HG03095 (cell line): Measurements from ENCODE around the gene AMN1.
"Not testable (repeated sequence)": the region's sequence is repeated elsewhere in the genome, so short reads cannot be mapped to it uniquely, and the experiment has no call there.

Experiments used
- ATAC-seq: cut with Tn5 transposase; IDR thresholded peaks from one replicate; pipeline ENCODE4 v1.9.1; 2021; ENCODE audit warnings: moderate library complexity; ENCODE audit not compliant: unreplicated experiment

AMN1 gene

DNA sequence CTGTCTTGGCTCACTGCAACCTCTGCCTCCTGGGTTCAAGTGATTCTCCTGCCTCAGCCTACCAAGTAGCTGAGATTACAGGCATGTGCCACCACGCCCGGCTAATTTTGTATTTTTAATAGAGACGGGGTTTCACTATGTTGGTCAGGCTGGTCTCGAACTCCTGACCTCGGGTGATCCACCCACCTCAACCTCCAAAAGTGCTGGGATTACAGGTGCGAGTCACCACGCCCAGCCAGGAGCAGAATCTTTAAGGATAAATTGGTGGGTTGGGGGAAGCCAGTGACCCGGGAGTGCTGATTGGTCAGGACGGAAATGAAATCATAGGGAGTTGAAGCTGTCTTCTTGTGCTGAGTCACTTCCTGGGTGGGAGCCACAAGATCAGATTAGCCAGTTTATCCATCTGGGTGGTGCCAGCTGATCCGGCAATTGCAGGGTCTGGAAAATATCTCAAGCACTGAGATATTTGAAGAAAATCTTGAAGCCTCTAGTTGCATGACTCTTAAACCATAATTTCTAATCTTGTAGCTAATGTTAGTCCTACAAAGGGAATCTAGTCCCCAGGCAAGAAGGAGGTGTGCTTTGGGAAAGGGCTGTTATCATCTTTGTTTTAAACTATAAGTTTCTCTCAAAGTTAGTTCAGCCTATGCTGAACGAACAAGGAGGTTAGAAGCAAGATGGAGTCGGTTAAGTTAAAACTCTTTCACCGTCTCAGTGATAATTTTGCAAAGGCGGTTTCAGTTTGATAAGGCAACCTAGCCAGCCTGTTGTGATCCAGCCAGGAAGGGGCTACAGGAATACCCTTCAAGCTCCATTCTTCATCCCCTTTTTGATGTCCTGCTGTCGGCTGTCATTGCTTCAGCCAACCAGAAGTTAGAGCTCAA lies 5.0 kb upstream of the AMN1 start:
- ATAC-seq, result not testable (repeated sequence)

- ATAC-seq, result no peak
Observed at GRCh38 chr12:31732926-31733548, 4.2 kb upstream of the AMN1 start.

DNA sequence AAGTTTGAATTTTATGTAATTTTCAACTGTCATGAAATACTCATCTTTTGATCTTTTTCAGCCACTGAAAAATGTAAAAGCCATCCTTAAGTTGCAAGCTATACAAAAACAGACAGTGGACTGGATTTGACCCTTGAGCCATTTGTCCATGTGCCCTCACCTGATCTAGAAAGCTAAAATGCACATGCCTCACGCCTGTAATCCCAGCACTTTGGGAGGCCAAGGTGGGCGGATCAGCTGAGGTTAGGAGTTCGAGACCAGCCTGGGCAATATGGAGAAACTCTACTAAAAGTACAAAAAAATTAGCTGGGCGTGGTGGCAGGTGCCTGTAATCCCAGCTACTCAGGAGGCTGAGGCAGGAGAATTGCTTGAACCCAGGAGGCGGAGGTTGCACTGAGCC lies 2.4 kb upstream of the AMN1 start:
- ATAC-seq, result not testable (repeated sequence)

DNA sequence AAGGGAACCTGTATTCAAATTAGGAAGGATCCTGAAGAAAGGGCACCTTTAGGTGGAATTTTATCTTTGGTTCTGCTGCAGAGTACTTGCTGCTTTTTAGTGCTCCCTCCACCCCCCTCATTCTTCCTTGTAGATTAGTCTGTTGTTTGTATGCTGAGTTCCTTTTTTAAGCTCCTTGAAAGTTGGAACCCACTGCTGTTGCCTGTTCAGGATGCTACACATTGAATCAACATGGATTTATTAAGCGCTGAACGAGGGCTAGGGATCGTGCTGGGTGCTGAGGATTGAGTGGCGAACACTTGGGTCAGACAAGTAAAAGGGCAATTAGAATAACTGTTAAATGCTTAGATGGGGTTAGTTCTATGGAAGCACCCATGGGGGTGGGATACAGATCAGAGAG lies 884 bp upstream of the AMN1 start:
- no peak for ATAC-seq

- ATAC-seq, result no peak
Observed at GRCh38 chr12:31728289-31728916, 418 bp downstream of the AMN1 start.

- no peak for ATAC-seq
Observed at GRCh38 chr12:31727192-31727591, 1.6 kb downstream of the AMN1 start.

GRCh38 chr12:31726575-31726974 lies 2.2 kb downstream of the AMN1 start:
- no peak for ATAC-seq

- no peak for ATAC-seq
Observed at GRCh38 chr12:31724557-31724956, 4.3 kb downstream of the AMN1 start.

DNA sequence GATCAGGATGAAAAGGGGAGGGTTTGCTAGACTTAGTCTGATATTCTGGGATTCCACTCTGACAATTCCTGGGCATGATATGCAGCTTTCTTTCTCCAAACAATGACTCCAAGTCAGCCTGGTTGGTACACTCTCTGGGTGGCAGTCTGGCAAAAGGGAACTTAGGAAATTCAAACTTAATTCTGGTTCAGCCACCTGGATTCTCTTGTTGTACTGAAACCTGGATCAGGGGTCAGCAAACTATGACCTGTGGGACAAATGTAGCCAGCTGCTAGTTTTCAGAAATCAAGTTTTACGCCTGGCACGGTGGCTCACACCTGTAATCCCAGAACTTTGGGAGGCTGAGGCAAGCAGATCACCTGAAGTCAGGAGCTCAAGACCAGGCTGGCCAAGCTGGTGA lies 6.2 kb downstream of the AMN1 start:
- ATAC-seq, result no peak

DNA sequence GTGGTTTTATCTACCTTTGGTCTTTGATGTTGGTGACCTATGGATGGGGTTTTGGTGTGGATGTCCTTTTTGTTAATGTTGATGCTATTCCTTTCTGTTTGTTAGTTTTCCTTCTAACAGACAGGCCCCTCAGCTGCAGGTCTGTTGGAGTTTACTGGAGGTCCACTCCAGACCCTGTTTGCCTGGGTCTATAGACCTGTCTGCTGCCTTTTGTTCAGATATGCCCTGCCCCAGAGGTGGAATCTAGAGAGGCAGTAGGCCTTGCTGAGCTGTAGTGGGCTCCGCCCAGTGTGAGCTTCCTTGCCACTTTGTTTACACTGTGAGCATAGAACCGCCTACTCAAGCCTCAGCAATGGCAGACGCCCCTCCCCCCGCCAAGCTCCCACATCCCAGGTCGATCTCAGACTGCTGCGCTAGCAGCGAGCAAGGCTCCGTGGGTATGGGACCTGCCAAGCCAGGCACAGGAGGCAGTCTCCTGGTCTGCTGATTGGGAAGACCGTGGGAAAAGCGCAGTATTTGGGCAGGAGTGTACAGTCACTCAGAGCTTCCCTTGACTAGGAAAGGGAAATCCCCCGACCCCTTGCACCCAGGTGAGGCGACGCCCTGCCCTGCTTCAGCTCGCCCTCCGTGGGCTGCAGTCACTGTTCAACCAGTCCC lies 10.2 kb downstream of the AMN1 start:
- not testable (repeated sequence) for ATAC-seq

DNA sequence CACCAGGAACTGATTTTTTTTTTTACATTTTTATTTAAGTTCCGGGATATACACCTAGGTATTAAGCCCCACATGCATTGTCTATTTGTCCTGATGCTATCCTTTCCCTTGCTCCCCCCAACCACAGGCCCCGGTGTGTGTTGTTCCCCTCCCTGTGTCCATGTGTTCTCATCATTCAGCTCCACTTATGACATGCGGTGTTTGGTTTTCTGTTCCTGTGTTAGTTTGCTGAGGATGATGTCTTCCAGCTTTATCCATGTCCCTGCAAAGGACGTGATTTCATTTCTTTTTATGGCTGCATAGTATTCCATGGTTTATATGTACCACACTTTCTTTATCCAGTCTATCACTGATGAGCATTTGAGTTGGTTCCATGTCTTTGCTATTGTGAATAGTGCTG lies 11.8 kb downstream of the AMN1 start:
- ATAC-seq, result not testable (repeated sequence)

DNA sequence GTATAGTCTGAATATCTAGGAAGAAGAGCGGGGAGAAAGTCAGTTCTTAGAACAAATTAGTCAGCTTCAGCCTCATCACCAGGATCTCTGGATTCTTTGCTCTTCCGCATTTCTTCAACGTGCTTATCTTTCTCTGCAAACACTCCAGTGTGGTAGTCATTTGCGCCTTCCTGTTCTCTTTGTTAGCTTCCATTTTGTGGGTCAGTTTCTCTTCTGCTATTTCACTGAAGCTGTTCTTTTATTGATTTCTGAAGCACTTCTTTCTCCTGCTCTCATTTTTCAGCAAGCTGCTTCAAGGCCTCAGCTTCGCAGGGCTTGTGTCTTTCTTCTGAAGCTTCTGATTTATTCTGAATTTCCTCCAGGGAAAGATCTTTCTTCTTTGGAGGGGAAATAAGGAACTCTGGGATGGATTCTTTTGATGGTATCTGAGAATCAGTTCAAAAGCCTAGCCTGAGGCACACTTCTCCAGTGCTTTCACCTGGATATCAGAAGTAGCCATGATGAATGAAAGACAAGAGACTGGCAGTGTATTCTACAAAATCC lies 13.5 kb downstream of the AMN1 start:
- ATAC-seq, result peak; percentile 86

DNA sequence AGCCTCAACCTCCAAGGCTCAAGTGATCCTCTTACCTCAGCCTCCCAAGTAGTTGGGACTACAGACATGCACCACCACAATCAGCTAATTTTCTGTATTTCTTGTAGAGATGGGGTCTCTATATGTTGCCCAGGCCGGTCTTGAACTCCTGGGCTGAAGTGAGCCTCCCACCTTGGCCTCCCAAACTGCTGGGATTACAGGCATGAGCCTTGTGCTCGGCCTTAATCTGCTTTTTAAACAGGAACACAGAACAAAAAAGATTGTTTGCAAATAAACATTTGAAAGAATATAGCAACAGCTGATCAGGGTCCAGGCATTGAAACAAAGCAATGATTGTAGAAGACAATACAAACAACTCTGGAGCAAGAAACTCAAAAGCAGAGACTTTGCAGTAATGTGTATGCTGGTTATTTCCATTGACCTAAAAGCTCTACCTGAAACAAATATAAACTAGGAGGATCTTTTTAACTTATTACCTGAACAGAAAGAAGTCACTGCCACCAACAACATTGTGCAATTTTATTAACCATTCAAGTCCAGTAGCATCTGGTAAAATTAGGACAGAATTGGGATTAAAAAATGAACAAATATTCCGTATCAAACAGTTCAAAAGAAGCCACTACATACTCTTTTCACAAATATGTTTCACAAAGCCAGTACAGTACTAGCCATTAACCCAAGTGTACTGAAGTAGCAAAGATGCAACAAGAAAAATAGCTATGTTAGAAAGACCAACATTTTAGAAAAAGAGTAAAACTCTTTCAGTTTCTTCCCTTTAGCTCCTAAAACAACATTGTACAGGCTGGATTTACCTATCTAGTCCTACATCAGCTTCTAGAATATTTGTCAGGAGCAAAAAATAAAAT lies 14.2 kb downstream of the AMN1 start:
- peak; percentile 17 for ATAC-seq

DNA sequence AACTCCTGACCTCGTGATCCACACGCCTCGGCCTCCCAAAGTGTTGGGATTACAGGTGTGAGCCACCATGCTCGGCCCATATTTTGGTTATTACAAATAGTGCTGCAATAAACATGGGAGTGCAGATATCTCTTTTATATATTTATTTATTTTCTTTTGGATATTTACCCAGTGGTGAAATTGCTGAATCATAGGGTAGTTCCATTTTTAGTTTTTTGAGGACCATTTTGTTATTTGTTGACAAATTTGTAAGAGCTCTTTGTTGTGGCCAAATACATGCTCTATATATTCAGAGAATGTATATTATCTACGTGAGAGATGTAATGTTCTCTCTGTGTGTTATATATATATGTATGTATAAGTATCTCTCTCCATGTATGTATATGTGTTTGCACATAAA lies 15.9 kb downstream of the AMN1 start:
- ATAC-seq, result no peak

GRCh38 chr12:31710021-31710818 lies 18.6 kb downstream of the AMN1 start:
- no peak for ATAC-seq

DNA sequence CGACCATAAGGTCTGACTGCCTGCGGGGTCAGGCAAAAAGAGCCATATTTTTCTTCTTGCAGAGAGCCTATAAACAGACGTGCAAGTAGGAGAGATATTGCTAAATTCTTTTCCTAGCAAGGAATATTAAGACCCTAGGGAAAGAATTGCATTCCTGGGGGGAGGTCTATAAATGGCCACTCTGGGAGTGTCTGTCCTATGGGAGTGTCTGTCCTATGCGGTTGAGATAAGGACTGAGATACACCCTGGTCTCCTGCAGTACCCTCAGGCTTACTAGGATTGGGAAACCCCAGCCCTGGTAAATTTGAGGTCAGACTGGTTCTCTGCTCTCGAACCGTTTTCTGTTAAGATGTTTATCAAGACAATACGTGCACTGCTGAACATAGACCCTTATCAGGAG lies 20.7 kb downstream of the AMN1 start:
- ATAC-seq, result not testable (repeated sequence)

DNA sequence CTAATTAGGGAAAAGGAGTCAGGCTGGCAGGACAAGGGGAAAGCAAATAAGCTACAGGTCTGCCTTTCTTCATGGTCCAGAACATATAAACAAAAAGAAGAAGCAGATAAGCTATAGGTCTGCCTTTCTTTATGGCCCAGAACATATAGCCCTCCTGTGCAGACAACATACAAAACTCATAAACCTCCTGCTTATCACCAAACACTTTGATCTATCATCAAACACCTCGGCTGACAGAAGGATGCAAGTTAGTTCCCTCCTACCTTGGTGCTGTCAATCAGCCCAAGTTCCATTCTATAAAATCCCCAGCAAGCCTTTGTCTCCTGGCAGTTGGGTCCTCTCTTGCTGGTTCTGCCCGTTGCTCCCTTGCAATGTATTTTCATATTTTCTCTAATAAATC lies 23.2 kb downstream of the AMN1 start:
- no peak for ATAC-seq

GRCh38 chr12:31702047-31702446 lies 26.8 kb downstream of the AMN1 start:
- ATAC-seq, result no peak

GRCh38 chr12:31689921-31690320 lies 38.9 kb downstream of the AMN1 start:
- not testable (repeated sequence) for ATAC-seq
